ENCODE results near the gene PRDM16.

PRDM16 gene

DNA sequence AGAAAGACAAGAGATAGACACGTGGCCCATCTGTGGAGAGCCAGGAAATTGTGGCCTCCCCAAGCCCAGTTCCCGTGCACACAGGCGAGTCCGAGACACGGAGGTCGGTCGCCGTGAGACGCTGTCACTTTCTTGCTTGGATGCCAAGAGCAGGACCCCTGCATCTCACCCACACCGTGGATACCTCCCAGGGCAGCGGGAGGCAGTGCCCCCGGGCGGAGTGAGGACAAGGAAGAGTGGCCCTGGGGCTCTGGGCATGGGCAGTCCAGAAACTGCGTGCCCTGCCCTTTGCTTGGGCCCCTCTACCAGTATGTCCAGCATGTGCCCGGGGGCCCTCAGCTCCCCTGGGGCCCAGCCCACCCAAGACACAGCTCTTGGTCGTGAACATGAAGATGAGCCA, 360.8 kb downstream of the PRDM16 start:
- DNase-seq, result no peak

GRCh38 chr1:3430406-3430805, 361.4 kb downstream of the PRDM16 start:
- DNase-seq, result no peak

DNA sequence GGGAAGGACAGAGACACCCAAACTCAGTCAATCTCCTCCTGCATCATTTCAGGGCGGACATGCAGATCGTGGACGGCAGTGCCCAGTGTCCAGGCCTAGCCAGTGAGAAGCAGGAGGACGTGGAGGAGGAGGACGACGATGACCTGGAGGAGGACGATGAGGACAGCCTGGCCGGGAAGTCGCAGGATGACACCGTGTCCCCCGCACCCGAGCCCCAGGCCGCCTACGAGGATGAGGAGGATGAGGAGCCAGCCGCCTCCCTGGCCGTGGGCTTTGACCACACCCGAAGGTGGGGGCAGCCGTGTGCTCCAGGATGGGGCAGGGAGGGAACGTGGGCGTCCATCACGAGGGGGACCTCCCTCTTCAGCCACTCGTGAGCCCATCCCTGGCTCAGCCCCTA, 361.8 kb downstream of the PRDM16 start:
- no peak for DNase-seq

GRCh38 chr1:3431266-3431665, 362.3 kb downstream of the PRDM16 start:
- no peak for DNase-seq

DNA sequence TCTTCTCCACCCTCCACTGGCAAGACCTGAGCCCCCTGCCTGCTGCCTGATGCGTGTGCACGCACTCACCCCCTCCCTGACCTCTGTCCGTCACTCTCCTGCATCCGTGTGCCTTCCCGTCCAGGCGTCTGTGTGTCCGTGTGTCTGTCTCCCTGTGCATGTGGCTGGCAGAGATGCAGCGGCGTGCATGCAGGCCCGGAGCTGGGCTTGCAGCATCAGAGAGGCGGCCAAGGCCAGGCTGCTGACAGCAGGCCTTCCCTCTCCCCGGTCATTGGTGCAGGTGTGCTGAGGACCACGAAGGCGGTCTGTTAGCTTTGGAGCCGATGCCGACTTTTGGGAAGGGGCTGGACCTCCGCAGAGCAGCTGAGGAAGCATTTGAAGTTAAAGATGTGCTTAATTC, 362.7 kb downstream of the PRDM16 start:
- no peak for DNase-seq

DNA sequence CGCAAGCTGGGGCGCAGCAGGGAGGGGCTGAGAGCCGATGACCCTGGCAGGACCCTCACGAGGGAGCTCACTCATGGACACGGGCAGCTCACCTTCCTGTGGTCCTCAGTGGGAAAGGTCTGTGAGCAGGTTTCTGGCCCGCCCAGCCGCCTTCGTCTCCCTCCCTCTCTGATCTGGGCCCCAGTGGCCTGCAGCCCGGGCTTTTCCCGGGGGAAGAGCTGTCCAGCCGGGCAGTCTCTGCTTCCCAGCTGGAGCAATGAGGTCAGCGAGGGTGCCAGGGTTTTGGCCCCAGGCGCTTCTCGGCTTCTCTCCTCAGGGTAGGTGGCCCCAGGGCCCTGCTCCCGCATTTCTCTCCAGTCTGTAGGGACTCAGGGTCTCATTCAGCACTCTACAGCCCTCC, 363.3 kb downstream of the PRDM16 start:
- DNase-seq, result no peak

GRCh38 chr1:3433076-3433475, 364.1 kb downstream of the PRDM16 start:
- no peak for DNase-seq

- DNase-seq, result no peak
Observed at GRCh38 chr1:3433596-3434320, 364.8 kb downstream of the PRDM16 start.

DNA sequence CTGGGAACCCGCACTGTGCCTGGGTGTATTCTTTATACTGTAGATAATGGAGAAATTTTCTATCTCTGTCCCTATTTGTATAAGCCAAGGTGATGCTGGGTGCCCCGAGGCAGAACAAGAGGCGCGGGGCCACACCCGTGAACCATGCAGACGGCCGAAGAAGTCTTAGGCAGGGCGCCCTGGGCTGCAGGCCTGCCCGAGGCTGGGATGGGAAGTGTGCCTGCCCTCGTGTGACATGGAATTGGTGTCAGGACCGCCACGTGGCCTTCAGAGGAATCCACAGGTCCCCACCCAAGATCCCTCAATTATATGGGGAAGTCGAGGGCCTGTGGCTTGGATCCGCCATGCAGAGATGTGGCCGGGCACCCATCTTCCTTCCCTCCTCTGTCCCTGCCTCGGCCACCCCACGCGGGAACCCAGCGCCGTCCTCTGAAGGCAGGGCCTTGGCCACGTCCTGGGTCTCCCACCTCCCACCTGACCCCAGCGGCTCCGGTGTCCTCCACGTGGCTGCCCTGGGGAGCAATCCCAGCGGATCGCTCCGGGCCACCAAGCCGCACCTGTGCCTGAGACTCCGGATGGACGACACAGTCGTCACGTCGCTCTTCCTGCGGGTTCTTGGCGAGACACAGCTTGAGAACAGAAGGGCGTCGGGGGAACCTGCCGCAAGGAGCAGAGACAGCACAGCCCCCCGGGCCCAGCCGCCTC, 365.6 kb downstream of the PRDM16 start:
- DNase-seq, result no peak

DNA sequence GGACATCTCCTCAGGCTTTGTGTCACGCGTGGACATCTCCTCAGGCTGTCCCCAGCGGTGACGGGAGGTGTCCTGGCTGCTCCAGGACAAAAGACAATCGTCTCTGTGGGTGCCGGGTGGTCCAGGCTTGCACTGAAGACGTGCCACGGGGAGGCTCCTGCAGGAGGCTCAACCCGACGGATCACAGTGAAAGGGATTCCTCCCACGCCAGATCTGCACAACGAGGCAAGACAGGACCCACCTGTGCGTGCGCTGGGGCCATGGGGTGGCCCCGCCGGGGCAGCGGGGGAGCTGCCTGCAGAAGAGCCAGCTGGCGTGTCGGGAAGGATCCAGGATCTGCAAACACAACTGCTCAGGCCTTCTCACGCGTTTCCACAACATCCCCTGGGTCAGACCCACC, 366.7 kb downstream of the PRDM16 start:
- no peak for DNase-seq

- no peak for DNase-seq
Observed at GRCh38 chr1:3436451-3436850, 367.4 kb downstream of the PRDM16 start.

DNA sequence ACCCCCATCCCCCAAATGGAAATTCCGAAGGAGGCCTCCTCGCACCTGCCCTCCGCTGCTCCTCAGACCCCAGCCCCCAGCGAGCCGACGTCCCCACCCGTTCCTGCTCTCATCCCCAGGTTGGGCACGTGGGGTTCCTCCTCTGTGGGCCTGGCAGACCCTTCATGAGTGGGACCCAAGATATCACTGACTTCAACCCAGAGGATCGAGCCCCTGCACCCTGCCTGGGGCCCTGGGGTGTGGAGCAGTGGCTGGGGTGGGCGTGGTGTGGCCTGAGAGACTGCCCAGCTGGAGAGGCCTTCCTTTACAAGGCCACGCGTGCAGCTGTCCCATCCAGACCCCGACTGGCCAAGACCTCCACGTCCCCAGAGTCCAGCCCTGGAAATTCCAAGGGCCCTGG, 367.9 kb downstream of the PRDM16 start:
- DNase-seq, result no peak

DNA sequence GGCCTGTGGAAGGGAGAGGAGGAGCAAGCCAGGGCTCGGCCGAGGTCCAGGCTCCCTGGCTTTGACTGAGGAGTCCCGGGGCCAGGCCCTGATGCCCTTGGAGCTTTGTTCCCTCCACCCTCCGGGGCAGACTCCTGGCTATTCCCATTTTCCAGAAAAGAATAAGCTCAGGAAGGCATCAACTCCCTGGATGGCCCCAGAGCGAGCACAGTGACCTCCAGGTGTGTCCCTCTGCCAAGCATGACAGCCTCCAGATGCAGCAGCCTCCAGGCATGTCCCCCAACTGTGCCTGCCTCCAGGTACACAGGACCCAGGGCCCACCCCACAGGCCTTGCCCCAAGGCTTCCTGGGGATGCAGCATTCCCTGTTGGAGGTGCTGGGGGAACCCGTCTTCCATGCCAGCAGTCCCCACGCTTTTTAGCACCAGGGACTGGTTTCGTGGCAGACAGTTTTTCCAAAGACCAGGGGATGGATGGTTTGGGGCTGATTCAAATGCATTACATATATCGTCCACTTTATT, 369.7 kb downstream of the PRDM16 start:
- no peak for DNase-seq

GRCh38 chr1:3439346-3440299, 370.6 kb downstream of the PRDM16 start:
- DNase-seq, result no peak

DNA sequence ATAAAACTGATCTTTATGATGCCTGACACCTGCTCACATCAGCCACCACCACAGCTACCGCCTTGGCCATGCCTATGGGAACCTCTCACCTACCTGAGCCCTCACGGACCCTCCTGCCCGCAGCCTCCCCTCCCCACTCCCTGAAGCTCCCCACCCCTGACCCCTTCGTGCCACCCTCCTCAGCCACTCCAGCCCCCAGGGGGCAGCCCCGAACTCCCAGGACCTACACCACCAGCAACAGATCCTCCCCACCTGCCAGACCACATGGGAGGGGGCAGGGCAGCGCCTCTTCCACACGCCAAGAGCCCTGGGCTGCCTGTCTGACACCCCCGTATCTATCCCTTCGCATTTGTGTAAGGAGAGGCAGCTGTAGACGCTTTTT, 371.3 kb downstream of the PRDM16 start:
- DNase-seq, result no peak

GRCh38 chr1:3440711-3441409, 371.9 kb downstream of the PRDM16 start:
- DNase-seq, result no peak

GRCh38 chr1:3441410-3441847, 372.4 kb downstream of the PRDM16 start:
- no peak for DNase-seq

GRCh38 chr1:3441880-3442279, 372.9 kb downstream of the PRDM16 start:
- DNase-seq, result no peak

DNA sequence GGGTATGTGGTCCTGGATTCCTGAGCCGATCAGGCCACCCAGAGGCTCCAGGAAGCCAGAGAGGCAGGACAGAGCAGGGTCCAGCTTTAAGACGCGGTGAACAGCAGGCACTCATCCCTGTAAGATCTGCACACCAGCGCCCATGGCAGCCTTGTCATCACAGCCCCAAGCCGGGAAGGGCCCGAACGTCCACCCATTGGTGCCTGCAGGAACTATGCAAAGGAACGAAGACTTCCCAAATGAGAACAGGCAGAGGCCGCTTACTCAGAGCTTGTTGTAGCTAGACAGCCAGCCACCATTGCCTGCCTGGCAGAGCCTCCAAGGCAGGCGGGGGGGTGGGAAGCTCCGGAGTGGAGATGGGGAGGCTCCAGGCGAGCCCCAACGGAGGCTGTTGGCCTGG, 373.3 kb downstream of the PRDM16 start:
- no peak for DNase-seq

DNA sequence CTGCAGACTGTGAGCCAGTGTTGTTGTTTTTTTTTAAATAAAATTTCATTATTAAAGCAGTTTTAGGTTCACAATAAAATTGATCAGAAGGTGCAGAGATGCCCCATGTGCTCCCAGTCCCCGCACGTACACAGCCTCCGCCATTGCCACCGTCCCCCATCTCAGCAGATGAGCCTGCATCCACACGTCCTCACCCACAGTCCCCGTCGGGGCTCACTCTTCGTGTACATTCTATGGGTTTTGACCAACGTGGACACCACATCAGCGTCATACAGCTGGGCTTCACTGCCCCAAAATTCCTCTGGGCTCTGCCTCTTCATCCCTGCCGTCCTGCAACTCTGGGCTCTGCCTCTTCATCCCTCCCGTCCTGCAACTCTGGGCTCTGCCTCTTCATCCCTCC, 373.9 kb downstream of the PRDM16 start:
- no peak for DNase-seq

GRCh38 chr1:3443807-3444206, 374.8 kb downstream of the PRDM16 start:
- no peak for DNase-seq

- DNase-seq, result no peak
Observed at GRCh38 chr1:3444298-3444697, 375.3 kb downstream of the PRDM16 start.

- DNase-seq, result no peak
Observed at GRCh38 chr1:3444736-3445135, 375.7 kb downstream of the PRDM16 start.
